ENCODE data around the gene ROCK2. TPM values are rescaled to one million over a fixed set of nuclear protein-coding genes. Genes with fewer than 3 reads are reported as not detected.

ROCK2 gene
- polyA plus RNA-seq, 1 of the 3 experiments (the other 2 are of a cell fraction), result 4.2 TPM

GRCh38 chr2:11379558-11379957, 35.1 kb upstream of the ROCK2 start:
- ChIA-PET POLR2A (no interaction called here), CTCF (interaction anchor here (1.0 kb wide), 1 partner anchor 8 kb away, joined by 4 read pairs; no protein-coding TSS in a partner anchor)
- Histone ChIP-seq H3K27ac (ENCODE audit: low read depth in 2 of 2, low read length in 1 of 2) (peak overlapping the region in 1 of 2 experiments; percentile 5; a peak in 1 of 4 replicates), H3K9ac (no peak overlapping the region), H3K9me3 (no peaks in the 10 kb centered on the region), H3K4me1 (ENCODE audit: control insufficient read depth in 1 of 2, insufficient read depth in 2 of 2, low read depth in 1 of 2, low read length in 1 of 2) (peaks cover 6 to 8% of the 10 kb centered on the region in 2 experiments; a peak in 3 of 4 replicates), H2AFZ (ENCODE audit: low read depth) (no peak overlapping the region), H3K36me3 (replicated peaks in 1 of 2; ENCODE audit: control insufficient read depth in 1 of 2, insufficient read depth in 2 of 2, low read length in 1 of 2) (no peaks in the 10 kb centered on the region), H3K9me2 (no peaks in the 10 kb centered on the region), H3K4me2 (no peak overlapping the region), H3K27me3 (ENCODE audit: insufficient read depth) (no peaks in the 10 kb centered on the region), H4K20me1 (ENCODE audit: insufficient read depth) (no peaks in the 10 kb centered on the region), H3K79me2 (ENCODE audit: insufficient read depth) (no peaks in the 10 kb centered on the region), H3F3A (replicated peaks; ENCODE audit: insufficient read depth) (peaks cover 6% of the 10 kb centered on the region), H3K4me3 (ENCODE audit: low read depth in 2 of 2, low read length in 1 of 2) (no peak overlapping the region)
- TF ChIP-seq USF2 (IDR thresholded peaks at IDR 0.05; ENCODE audit: borderline replicate concordance, low read depth, low read length) (no peak), IRF3 (IDR thresholded peaks at IDR 0.05; ENCODE audit: low read depth, low read length) (no peak), ELF1 (IDR thresholded peaks at IDR 0.05) (no peak), EZH2phosphoT487 (IDR thresholded peaks at IDR 0.05; ENCODE audit: borderline replicate concordance, low read depth) (no peak)
- no peak for DNase-seq
- 61% methylated on average over 5 of the region's 5 CpGs for WGBS (ENCODE audit: low lambda C conversion rate)

- TF ChIP-seq JUND (IDR thresholded peaks at IDR 0.05), result no peak
- no peak for TF ChIP-seq GATA2 (CRISPR knock-in tag; IDR thresholded peaks at IDR 0.05)
- Histone ChIP-seq H3K9me3 (no peaks in the 10 kb centered on the region), H3K4me1 (ENCODE audit: control insufficient read depth in 1 of 2, insufficient read depth in 2 of 2, low read depth in 1 of 2, low read length in 1 of 2) (peaks cover 10 to 14% of the 10 kb centered on the region in 2 experiments; a peak in 3 of 4 replicates), H3K79me2 (ENCODE audit: insufficient read depth) (no peaks in the 10 kb centered on the region), H3K27me3 (ENCODE audit: insufficient read depth) (no peaks in the 10 kb centered on the region), H3F3A (replicated peaks; ENCODE audit: insufficient read depth) (peaks cover 13% of the 10 kb centered on the region), H4K20me1 (ENCODE audit: insufficient read depth) (no peaks in the 10 kb centered on the region), H3K9ac (no peak overlapping the region), H3K9me2 (no peaks in the 10 kb centered on the region), H3K36me3 (replicated peaks in 1 of 2; ENCODE audit: control insufficient read depth in 1 of 2, insufficient read depth in 2 of 2, low read length in 1 of 2) (no peaks in the 10 kb centered on the region), H3K27ac (ENCODE audit: low read depth in 2 of 2, low read length in 1 of 2) (no peak overlapping the region), H3K4me2 (no peak overlapping the region), H3K4me3 (ENCODE audit: low read depth in 2 of 2, low read length in 1 of 2) (no peak overlapping the region), H2AFZ (ENCODE audit: low read depth) (no peak overlapping the region)
- CTCF ChIA-PET, result interaction anchor here (0.9 to 1.5 kb wide), 3 partner anchors 13 to 31 kb away, joined by 3 to 5 read pairs (median 3); no protein-coding TSS in a partner anchor
- no peak for DNase-seq
- WGBS (ENCODE audit: low lambda C conversion rate), result 90% methylated on average over 12 of the region's 12 CpGs
- POLR2A ChIA-PET, result no interaction called here
Observed at GRCh38 chr2:11377928-11378545, 33.6 kb upstream of the ROCK2 start.

- Histone ChIP-seq H3K9me3 (no peaks in the 10 kb centered on the region), H3K4me1 (ENCODE audit: control insufficient read depth in 1 of 2, insufficient read depth in 2 of 2, low read depth in 1 of 2, low read length in 1 of 2) (peaks cover 14 to 20% of the 10 kb centered on the region in 2 experiments; a peak in 3 of 4 replicates), H3K9ac (no peak overlapping the region), H2AFZ (ENCODE audit: low read depth) (no peak overlapping the region), H3K79me2 (ENCODE audit: insufficient read depth) (no peaks in the 10 kb centered on the region), H3K27me3 (ENCODE audit: insufficient read depth) (no peaks in the 10 kb centered on the region), H4K20me1 (ENCODE audit: insufficient read depth) (no peaks in the 10 kb centered on the region), H3K36me3 (replicated peaks in 1 of 2; ENCODE audit: control insufficient read depth in 1 of 2, insufficient read depth in 2 of 2, low read length in 1 of 2) (no peaks in the 10 kb centered on the region), H3K4me3 (ENCODE audit: low read depth in 2 of 2, low read length in 1 of 2) (no peak overlapping the region), H3K27ac (ENCODE audit: low read depth in 2 of 2, low read length in 1 of 2) (no peak overlapping the region), H3F3A (replicated peaks; ENCODE audit: insufficient read depth) (peaks cover 13% of the 10 kb centered on the region), H3K9me2 (no peaks in the 10 kb centered on the region), H3K4me2 (no peak overlapping the region)
- DNase-seq, result no peak
- ChIA-PET CTCF (interaction anchor here (0.8 to 3.4 kb wide), 8 partner anchors 8 to 543 kb away, joined by 3 to 13 read pairs (median 6); partner anchors contain the start of gene ROCK2), POLR2A (no interaction called here)
- 94% methylated on average over 7 of the region's 7 CpGs for WGBS (ENCODE audit: low lambda C conversion rate)
- TF ChIP-seq GABPA (IDR thresholded peaks at IDR 0.05; ENCODE audit: low read depth), result no peak
- TF ChIP-seq PBX3 (IDR thresholded peaks at IDR 0.05), result no peak
- no peak for TF ChIP-seq TEAD4 (IDR thresholded peaks at IDR 0.05; ENCODE audit: borderline replicate concordance, insufficient read depth)
- no peak for TF ChIP-seq ELF1 (IDR thresholded peaks at IDR 0.05)
- TF ChIP-seq EZH2phosphoT487 (IDR thresholded peaks at IDR 0.05; ENCODE audit: borderline replicate concordance, low read depth), result no peak
- no peak for TF ChIP-seq MXI1 (IDR thresholded peaks at IDR 0.05; ENCODE audit: low read depth, low read length)
- TF ChIP-seq EP300 (IDR thresholded peaks at IDR 0.05; ENCODE audit: borderline replicate concordance in 1 of 2, low read depth in 1 of 2, low read length in 1 of 2), result no peak
- TF ChIP-seq REST (IDR thresholded peaks at IDR 0.05; ENCODE audit: low read depth, low read length), result no peak
- no peak for TF ChIP-seq MEF2A (IDR thresholded peaks at IDR 0.05; ENCODE audit: borderline replicate concordance, low read depth)
Observed at GRCh38 chr2:11376071-11376470, 31.6 kb upstream of the ROCK2 start.

All from SK-N-SH (cell line).